NCI-H345 treated with DMSO at 0.1 percent for 48 hours (cell line): Measurements from ENCODE around the gene ZNF487.

ENCODE experiments used
- DNase-seq: peaks from one replicate; lab custom pipeline; 2025; ENCODE audit not compliant: unreplicated experiment; lab: John Stamatoyannopoulos, UW

Gene ZNF487

DNA sequence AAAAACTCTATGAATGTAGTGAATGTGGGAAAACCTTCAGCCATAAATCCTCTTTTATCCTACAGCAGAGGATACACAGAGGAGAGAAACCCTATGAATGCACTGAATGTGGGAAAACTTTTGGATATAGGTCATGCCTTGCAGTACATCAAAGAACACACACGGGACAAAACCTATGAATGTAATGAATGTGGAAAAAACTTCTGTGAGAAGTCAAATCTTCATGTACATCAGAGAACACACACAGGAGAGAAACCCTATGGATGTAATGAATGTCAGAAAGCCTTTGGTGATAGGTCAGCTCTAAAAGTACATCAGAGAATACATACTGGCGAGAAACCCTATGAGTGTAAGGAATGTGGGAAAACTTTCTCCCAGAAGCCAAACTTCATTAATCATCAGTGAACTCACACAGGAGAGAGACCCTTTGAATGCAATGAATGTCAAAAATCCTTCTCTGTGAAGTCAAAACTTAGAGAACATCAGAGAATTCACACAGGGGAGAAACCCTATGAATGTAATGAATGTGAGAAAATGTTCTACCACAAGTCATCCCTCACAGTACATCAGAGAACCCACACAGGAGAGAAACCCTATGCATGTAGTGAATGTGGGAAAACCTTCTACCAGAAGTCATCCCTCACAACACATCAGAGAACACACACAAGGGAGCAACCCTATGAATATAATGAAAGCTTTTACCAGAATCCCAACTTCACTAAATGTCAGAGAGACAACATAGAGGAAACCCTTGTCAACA, 45.6 kb downstream of the ZNF487 start:
- DNase-seq = no peak

DNA sequence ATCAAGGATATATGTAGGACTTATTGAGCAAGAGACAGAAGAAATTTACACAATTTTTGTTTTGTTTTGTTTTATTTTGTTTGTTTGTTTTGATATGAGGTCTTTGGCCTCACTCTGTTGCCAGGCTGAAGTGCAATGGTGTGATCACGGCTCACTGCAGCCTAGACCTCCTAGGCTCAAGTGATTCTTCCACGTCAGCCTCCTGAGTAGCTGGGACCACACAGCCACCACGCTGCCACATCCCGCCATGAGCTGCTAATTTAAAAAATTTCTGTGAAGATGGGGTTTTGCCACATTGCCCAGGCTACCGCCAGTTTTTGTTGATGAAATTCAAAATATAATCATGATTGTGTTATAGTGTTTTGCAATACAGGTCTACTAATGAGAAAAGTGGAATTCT, 54.9 kb downstream of the ZNF487 start:
- DNase-seq = no peak

DNA sequence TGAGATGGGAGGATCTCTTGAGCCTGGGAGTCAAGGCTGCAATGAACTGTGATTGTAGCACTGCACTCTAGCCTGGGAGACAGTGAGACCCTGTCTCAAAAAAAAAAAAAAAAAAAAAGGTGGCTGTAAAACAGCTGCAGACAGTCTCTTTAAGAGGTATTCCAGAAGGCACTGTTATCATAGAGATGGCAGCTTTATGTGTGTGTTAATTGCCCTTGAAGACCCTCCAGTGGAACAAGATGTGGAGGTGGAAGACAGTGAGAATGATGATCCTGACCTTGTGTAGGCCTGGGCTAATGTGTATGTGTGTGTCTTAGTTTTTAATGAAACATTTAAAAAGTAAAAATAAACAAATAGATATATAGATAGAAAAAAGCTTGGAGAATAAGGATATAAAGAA, 66.0 kb downstream of the ZNF487 start:
- no peak for DNase-seq

DNA sequence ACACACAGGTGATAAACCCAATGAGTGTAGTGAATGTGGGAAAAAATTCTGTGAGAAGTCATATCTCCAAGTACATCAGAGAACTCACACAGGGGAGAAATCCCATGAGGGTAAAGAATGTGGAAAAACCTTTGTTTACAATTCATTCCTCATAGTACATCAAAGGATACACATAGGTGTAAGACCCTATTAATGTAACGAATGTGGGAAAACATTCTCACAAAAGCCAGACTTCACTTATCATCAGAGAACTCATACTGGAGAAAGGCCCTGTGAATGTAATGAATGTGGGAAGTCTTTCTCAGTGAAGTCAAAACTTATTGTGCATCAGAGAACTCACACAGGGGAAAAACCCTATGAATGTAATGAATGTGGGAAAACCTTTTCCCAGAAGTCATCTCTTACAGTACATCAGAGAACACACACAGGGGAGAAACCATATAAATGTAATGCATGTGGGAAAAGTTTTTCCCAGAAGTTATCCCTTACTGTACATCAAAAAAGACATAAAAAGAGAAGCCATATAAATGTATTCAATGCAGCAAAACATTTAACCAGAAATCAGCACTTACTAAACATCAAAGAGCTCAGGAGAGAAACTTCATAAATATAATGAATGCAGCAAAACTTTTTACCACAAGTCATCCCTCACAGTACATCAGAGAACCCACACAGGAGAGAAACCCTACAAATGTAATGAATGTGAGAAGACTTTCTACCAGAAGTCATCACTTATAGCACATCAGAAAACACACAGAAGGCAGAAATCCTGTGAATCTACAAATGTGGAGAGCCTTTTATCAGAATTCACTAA, 87.7 kb downstream of the ZNF487 start:
- DNase-seq = no peak
